K562 (cell line): Measurements from ENCODE around the gene FCHO2. TPM values are rescaled to one million over a fixed set of nuclear protein-coding genes. Genes with fewer than 3 reads are reported as not detected.

Source experiments
- CHD7 ChIP-seq: fragments of 200-600 bp; sonication (generic); IDR thresholded peaks from one replicate; pipeline ENCODE4 v1.6.1; 2012; ENCODE audit warnings: mild to moderate bottlenecking, low read depth, low read length, inconsistent platforms
- polyA plus RNA-seq, 8 experiments: library from polyadenylated mRNA; depleted of rRNA in 4 of 8; stranded (reverse) in 5 of 8; unstranded in 3 of 8; fragments of >200 nt; fragmentation: Nextera tagmentation in 2 of 8; fragmentation: Illumina TruSeq in 1 of 8; extraction: Ambion mirVana in 2 of 8; extraction: Trizol in 1 of 8; gene quantifications; 2 replicates each; pipeline versions ENCODE4 v1.2.1 to v1.2.3, GENCODE V29; 2011 to 2014; ENCODE audit warnings: inconsistent platforms in 1 of 8, missing spikeins in 1 of 8
- total RNA-seq, 7 experiments: library from RNA; depleted of rRNA in 6 of 7; stranded (reverse); fragments of >200 nt in 6 of 7; fragmentation: Illumina TruSeq in 2 of 7; extraction: Trizol in 2 of 7; gene quantifications; 2 replicates each; pipeline versions ENCODE4 v1.2.1 to v1.2.3, GENCODE V29; 2011 to 2021; ENCODE audit warnings: low replicate concordance in 1 of 7

Gene FCHO2
- total and polyA plus RNA-seq, 9 of the 15 experiments (the other 6 are each of a cell fraction or from before 2014, with no cell fraction given): 4.4 to 13.4 (median 8.3) TPM

- TF ChIP-seq CHD7: no peak
- TF ChIP-seq, all 486 proteins: peak for 0
Measured at GRCh38 chr5:73120222-73121118, 164.6 kb downstream of the FCHO2 start, which contains the start of gene TMEM171 (continued).
